Uterus (tissue), 4 donors: ENCODE data around the gene ZP2. TPM values are rescaled to one million over a fixed set of nuclear protein-coding genes. Genes with fewer than 3 reads are reported as not detected.
"Not testable (repeated sequence)": the region's sequence is repeated elsewhere in the genome, so short reads cannot be mapped to it uniquely, and the experiment has no call there.

Experiments
- DNase-seq, 2 donors: peaks; one replicate each; pipeline ENCODE4 v3.0.0-alpha.2; 2019 to 2020
- H3K27ac ChIP-seq, 2 donors: fragments of 200-600 bp; sonication (generic); 1 replicate in 1 of 2; 2 replicates in 1 of 2; pipeline ENCODE4 v1.5.1; 2016 to 2018
- H3K27me3 ChIP-seq, 2 donors: fragments of 200-600 bp; sonication (generic); one replicate each; pipeline ENCODE4 v1.5.1; 2018 to 2019; ENCODE audit warnings: control low read depth in 1 of 2
- H3K36me3 ChIP-seq, 2 donors: fragments of 200-600 bp; sonication (generic); one replicate each; pipeline ENCODE4 v1.5.1; 2019; ENCODE audit warnings: control low read depth in 1 of 2
- H3K4me1 ChIP-seq, 2 donors: fragments of 200-600 bp; sonication (generic); one replicate each; pipeline ENCODE4 v1.5.1; 2018 to 2019; ENCODE audit warnings: control low read depth in 1 of 2
- H3K4me3 ChIP-seq, 2 donors: fragments of 200-600 bp; sonication (generic); 1 replicate in 1 of 2; 2 replicates in 1 of 2; pipeline ENCODE4 v1.5.1; 2018 to 2019; ENCODE audit warnings: mild to moderate bottlenecking in 1 of 2
- H3K9me3 ChIP-seq, 2 donors: fragments of 200-600 bp; sonication (generic); one replicate each; pipeline ENCODE4 v1.5.1; 2019; ENCODE audit warnings: control low read depth in 1 of 2
- POLR2A ChIP-seq, 2 donors: fragments of 450-650 bp; IDR thresholded peaks; one replicate each; pipeline ENCODE4 v1.6.1; 2016; ENCODE audit warnings: antibody characterized with exemption in 2 of 2, mild to moderate bottlenecking in 1 of 2, moderate library complexity in 1 of 2
- intact Hi-C: fragments of 100-400 bp; cut with DNase I; formaldehyde crosslinking; loops from one replicate; pipeline ENCODE4 v1.15.1; 2023; ENCODE audit warnings: low total_unique reads
- total RNA-seq, 4 donors: library from RNA; depleted of rRNA in 3 of 4; stranded (reverse); fragments of >200 nt in 3 of 4; gene quantifications; one replicate each; pipeline versions ENCODE4 v1.1.0 to v1.2.4, GENCODE V29; 2014 to 2023
- TF ChIP-seq, protein P1 (sequence below), 4 experiments: fragments of 200-600 bp in 2 of 4; fragments of 450-650 bp in 2 of 4; sonication (generic) in 2 of 4; IDR thresholded peaks; one replicate each; pipeline ENCODE4 v1.5.1; 2016 to 2019; ENCODE audit warnings: antibody characterized with exemption in 4 of 4, mild to moderate bottlenecking in 2 of 4, moderate library complexity in 1 of 4
- donor health status: DM: yes; HTN: yes; CAD: no.

The ZP2 gene
- total RNA-seq, 4 donors from 2014 or later, result 3.4 TPM; not detected in 3

DNA sequence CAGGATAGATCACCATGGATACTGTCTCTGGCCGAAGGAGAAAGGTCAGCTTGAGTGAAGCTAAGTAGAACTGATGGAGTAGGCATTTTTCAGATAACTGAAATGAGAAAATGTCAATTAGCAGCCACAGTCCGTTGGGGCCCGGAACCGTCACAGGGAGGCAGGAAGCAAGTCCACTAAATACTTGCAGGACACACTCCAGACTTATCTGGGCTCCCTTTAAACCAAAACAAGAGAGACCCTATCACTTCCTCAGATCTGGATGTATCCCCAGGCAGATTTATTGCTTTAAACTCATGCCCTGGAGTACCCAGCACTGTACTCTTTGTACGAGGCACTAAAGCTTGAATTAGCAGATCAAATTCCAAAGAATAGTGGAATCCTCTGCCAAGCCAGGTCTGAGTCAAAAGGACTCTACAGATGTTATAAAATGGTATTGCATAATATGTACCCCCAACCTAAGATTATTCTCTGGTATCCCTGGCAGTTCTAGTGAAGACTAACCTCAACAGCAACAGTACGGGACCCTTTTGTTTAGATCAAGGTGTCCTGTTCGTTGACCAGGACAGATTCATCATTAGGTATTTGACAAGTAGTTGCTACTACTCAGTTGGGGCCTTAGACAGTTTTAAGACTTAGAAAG is 8.1 kb downstream of the ZP2 start:
- TF ChIP-seq, protein P1, sequence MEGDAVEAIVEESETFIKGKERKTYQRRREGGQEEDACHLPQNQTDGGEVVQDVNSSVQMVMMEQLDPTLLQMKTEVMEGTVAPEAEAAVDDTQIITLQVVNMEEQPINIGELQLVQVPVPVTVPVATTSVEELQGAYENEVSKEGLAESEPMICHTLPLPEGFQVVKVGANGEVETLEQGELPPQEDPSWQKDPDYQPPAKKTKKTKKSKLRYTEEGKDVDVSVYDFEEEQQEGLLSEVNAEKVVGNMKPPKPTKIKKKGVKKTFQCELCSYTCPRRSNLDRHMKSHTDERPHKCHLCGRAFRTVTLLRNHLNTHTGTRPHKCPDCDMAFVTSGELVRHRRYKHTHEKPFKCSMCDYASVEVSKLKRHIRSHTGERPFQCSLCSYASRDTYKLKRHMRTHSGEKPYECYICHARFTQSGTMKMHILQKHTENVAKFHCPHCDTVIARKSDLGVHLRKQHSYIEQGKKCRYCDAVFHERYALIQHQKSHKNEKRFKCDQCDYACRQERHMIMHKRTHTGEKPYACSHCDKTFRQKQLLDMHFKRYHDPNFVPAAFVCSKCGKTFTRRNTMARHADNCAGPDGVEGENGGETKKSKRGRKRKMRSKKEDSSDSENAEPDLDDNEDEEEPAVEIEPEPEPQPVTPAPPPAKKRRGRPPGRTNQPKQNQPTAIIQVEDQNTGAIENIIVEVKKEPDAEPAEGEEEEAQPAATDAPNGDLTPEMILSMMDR (IDR thresholded peaks at IDR 0.05), result no peak
- no peak for TF ChIP-seq POLR2A (IDR thresholded peaks at IDR 0.05)
- Histone ChIP-seq H3K27me3 (no peaks in the 10 kb centered on the region), H3K27ac (no peak overlapping the region), H3K4me3 (no peak overlapping the region), H3K4me1 (no peaks in the 10 kb centered on the region), H3K9me3 (no peaks in the 10 kb centered on the region), H3K36me3 (no peaks in the 10 kb centered on the region)
- DNase-seq, result no peak
- intact Hi-C loops, result no loop called here

GRCh38 chr16:21199607-21200218 is 11.7 kb downstream of the ZP2 start:
- DNase-seq, result no peak
- H3K36me3 ChIP-seq, result no peaks in the 10 kb centered on the region
- TF ChIP-seq POLR2A (IDR thresholded peaks at IDR 0.05), result no peak
- TF ChIP-seq, protein P1 (IDR thresholded peaks at IDR 0.05), result no peak
- intact Hi-C loops, result no loop called here
- H3K27me3 ChIP-seq, result no peaks in the 10 kb centered on the region
- no peaks in the 10 kb centered on the region for H3K9me3 ChIP-seq
- no peak overlapping the region for H3K4me3 ChIP-seq
- H3K4me1 ChIP-seq, result no peaks in the 10 kb centered on the region
- no peak overlapping the region for H3K27ac ChIP-seq

GRCh38 chr16:21197621-21198020 is 13.8 kb downstream of the ZP2 start:
- no peak for DNase-seq
- H3K4me1 ChIP-seq, result no peaks in the 10 kb centered on the region
- no peaks in the 10 kb centered on the region for H3K36me3 ChIP-seq
- H3K9me3 ChIP-seq, result no peaks in the 10 kb centered on the region
- H3K27me3 ChIP-seq, result no peaks in the 10 kb centered on the region
- no peak overlapping the region for H3K27ac ChIP-seq
- H3K4me3 ChIP-seq, result no peak overlapping the region
- no peak for TF ChIP-seq POLR2A (IDR thresholded peaks at IDR 0.05)
- TF ChIP-seq, protein P1 (IDR thresholded peaks at IDR 0.05), result no peak
- intact Hi-C loops, result no loop called here

GRCh38 chr16:21197112-21197511 is 14.3 kb downstream of the ZP2 start:
- TF ChIP-seq, protein P1 (IDR thresholded peaks at IDR 0.05), result no peak
- no peak for TF ChIP-seq POLR2A (IDR thresholded peaks at IDR 0.05)
- H3K27ac ChIP-seq, result no peak overlapping the region
- no peaks in the 10 kb centered on the region for H3K4me1 ChIP-seq
- intact Hi-C loops, result no loop called here
- DNase-seq, result no peak
- H3K36me3 ChIP-seq, result no peaks in the 10 kb centered on the region
- H3K4me3 ChIP-seq, result no peak overlapping the region
- no peaks in the 10 kb centered on the region for H3K9me3 ChIP-seq
- H3K27me3 ChIP-seq, result no peaks in the 10 kb centered on the region

GRCh38 chr16:21195330-21195729 is 16.0 kb downstream of the ZP2 start:
- H3K36me3 ChIP-seq, H3K4me1 ChIP-seq, intact Hi-C loops, H3K9me3 ChIP-seq, H3K27me3 ChIP-seq, DNase-seq, H3K4me3 ChIP-seq, H3K27ac ChIP-seq: not testable (repeated sequence)
